ENCODE results near the gene KDR. TPM values are rescaled to one million over a fixed set of nuclear protein-coding genes. Genes with fewer than 3 reads are reported as not detected.
A peak's percentile ranks its signal among the peaks of the same experiment; 100 is the strongest.

The KDR gene
- total RNA-seq: 100 to 1,000 TPM in 1 of 4 donors, 10 to 100 TPM in 3; 39.5 to 104 (median 61.7) TPM

GRCh38 chr4:55125087-55125721 lies at the start of gene KDR:
TSS of gene KDR (minus strand) at chr4:55125595. CDS start at chr4:55125293, 302 bp downstream.
- no peak for DNase-seq (ENCODE audit: extremely low spot score)
- H3K27ac ChIP-seq (replicated peaks in 1 of 4): peak within 1 kb of the TSS; percentile 36 to 70 (median 62)
- H3K27me3 ChIP-seq: peaks cover 0 to 17% (median 6%) of the 10 kb centered on the region in 4 donors
- peak within 1 kb of the TSS; percentile 63 to 73 (median 68) for H3K4me3 ChIP-seq
- intact Hi-C loops (cut with DNase I): loop anchor here (10.0 kb wide), 1 partner anchor 120 kb away; no protein-coding TSS in a partner anchor
- H3K9me3 ChIP-seq: no peaks in the 10 kb centered on the region
- H3K4me1 ChIP-seq: peaks cover 14 to 31% (median 27%) of the 10 kb centered on the region in 4 donors
- no peak for TF ChIP-seq CTCF (IDR thresholded peaks at IDR 0.05)
- TF ChIP-seq POLR2A (IDR thresholded peaks at IDR 0.05; ENCODE audit: low read depth): no peak
- no peak for TF ChIP-seq EP300 (IDR thresholded peaks at IDR 0.05)
- TF ChIP-seq POLR2AphosphoS5 (IDR thresholded peaks at IDR 0.05): peak; percentile 70 to 90
- under 1% methylated on average over 48 of the region's 57 CpGs for WGBS
- H3K36me3 ChIP-seq: peaks cover 0 to 2% (median 0%) of the 10 kb centered on the region in 4 donors

GRCh38 chr4:55173580-55173979 lies 48.2 kb upstream of the KDR start:
- intact Hi-C loops (cut with DNase I): no loop called here
- no peak for DNase-seq (ENCODE audit: extremely low spot score)
- H3K27ac ChIP-seq (replicated peaks in 1 of 4): peak overlapping the region in 2 of 4 donors; percentile 13 to 35
- no peaks in the 10 kb centered on the region for H3K27me3 ChIP-seq
- no peak for TF ChIP-seq POLR2AphosphoS5 (IDR thresholded peaks at IDR 0.05)
- TF ChIP-seq EP300 (IDR thresholded peaks at IDR 0.05): no peak
- no peaks in the 10 kb centered on the region for H3K36me3 ChIP-seq
- H3K4me3 ChIP-seq: no peak overlapping the region
- 58% methylated on average over 1 of the region's 1 CpG for WGBS
- no peaks in the 10 kb centered on the region for H3K9me3 ChIP-seq
- H3K4me1 ChIP-seq: peaks cover 0 to 11% (median 0%) of the 10 kb centered on the region in 4 donors

- DNase-seq (ENCODE audit: extremely low spot score): no peak
- WGBS: 70% methylated on average over 4 of the region's 4 CpGs
Measured at GRCh38 chr4:55172694-55173287, 47.4 kb upstream of the KDR start.

GRCh38 chr4:55170462-55170861 lies 45.1 kb upstream of the KDR start:
- H3K4me1 ChIP-seq: no peaks in the 10 kb centered on the region
- H3K36me3 ChIP-seq: no peaks in the 10 kb centered on the region
- H3K9me3 ChIP-seq: no peaks in the 10 kb centered on the region
- intact Hi-C loops (cut with DNase I): no loop called here
- H3K4me3 ChIP-seq: no peak overlapping the region
- no peak for TF ChIP-seq POLR2AphosphoS5 (IDR thresholded peaks at IDR 0.05)
- TF ChIP-seq EP300 (IDR thresholded peaks at IDR 0.05): no peak
- TF ChIP-seq POLR2A (IDR thresholded peaks at IDR 0.05; ENCODE audit: low read depth): no peak
- TF ChIP-seq CTCF (IDR thresholded peaks at IDR 0.05): no peak
- whole genome bisulfite sequencing: 64% methylated on average over 6 of the region's 6 CpGs
- no peaks in the 10 kb centered on the region for H3K27me3 ChIP-seq
- no peak for DNase-seq (ENCODE audit: extremely low spot score)
- no peak overlapping the region for H3K27ac ChIP-seq (replicated peaks in 1 of 4)

More at GRCh38 chr4:55172694-55173287, 47.4 kb upstream of the KDR start:
- H3K9me3 ChIP-seq: no peaks in the 10 kb centered on the region
- no peak overlapping the region for H3K4me3 ChIP-seq
- intact Hi-C loops (cut with DNase I): no loop called here
- H3K36me3 ChIP-seq: no peaks in the 10 kb centered on the region
- H3K4me1 ChIP-seq: peaks cover 0 to 8% (median 0%) of the 10 kb centered on the region in 4 donors
- H3K27me3 ChIP-seq: no peaks in the 10 kb centered on the region
- no peak for TF ChIP-seq POLR2A (IDR thresholded peaks at IDR 0.05; ENCODE audit: low read depth)
- TF ChIP-seq POLR2AphosphoS5 (IDR thresholded peaks at IDR 0.05): peak; percentile 11 to 30
- H3K27ac ChIP-seq (replicated peaks in 1 of 4): peak overlapping the region in 3 of 4 donors; percentile 13 to 48 (median 35)

GRCh38 chr4:55169352-55169961 lies 44.1 kb upstream of the KDR start:
- Histone ChIP-seq H3K27me3 (no peaks in the 10 kb centered on the region), H3K27ac (replicated peaks in 1 of 4) (no peak overlapping the region), H3K4me3 (no peak overlapping the region), H3K9me3 (no peaks in the 10 kb centered on the region), H3K4me1 (no peaks in the 10 kb centered on the region), H3K36me3 (no peaks in the 10 kb centered on the region)
- no peak for TF ChIP-seq EP300 (IDR thresholded peaks at IDR 0.05)
- TF ChIP-seq POLR2AphosphoS5 (IDR thresholded peaks at IDR 0.05): no peak
- TF ChIP-seq POLR2A (IDR thresholded peaks at IDR 0.05; ENCODE audit: low read depth): no peak
- TF ChIP-seq CTCF (IDR thresholded peaks at IDR 0.05): no peak
- WGBS: 47% methylated on average over 10 of the region's 12 CpGs
- no peak for DNase-seq (ENCODE audit: extremely low spot score)
- intact Hi-C loops (cut with DNase I): no loop called here

Data from esophagus muscularis mucosa (tissue), 4 donors.